H9 (cell line): ENCODE data around the gene TRRAP. TPM values are rescaled to one million over a fixed set of nuclear protein-coding genes. Genes with fewer than 3 reads are reported as not detected.

Experiments used
- DNase-seq: peaks from one replicate; pipeline ENCODE4 v3.0.0-alpha.2; 2017
- H2AFZ ChIP-seq: one replicate; pipeline ENCODE4 v1.6.1; 2013; ENCODE audit warnings: mild to moderate bottlenecking, low read length, control low read depth, moderate library complexity
- H2AK5ac ChIP-seq: 2 replicates; pipeline ENCODE4 v1.6.1; 2013; ENCODE audit warnings: low read length, control low read depth, mixed read lengths; ENCODE audit not compliant: insufficient read length
- H2BK120ac ChIP-seq: one replicate; pipeline ENCODE4 v1.6.1; 2013; ENCODE audit warnings: low read depth, mild to moderate bottlenecking, low read length, control low read depth, inconsistent platforms; ENCODE audit not compliant: poor library complexity, severe bottlenecking
- H2BK12ac ChIP-seq: 2 replicates; pipeline ENCODE4 v1.6.1; 2013; ENCODE audit warnings: low read length, control low read depth, mixed read lengths, low read depth; ENCODE audit not compliant: insufficient read length
- H2BK15ac ChIP-seq: 2 replicates; pipeline ENCODE4 v1.6.1; 2013; ENCODE audit warnings: low read depth, low read length, control low read depth
- H2BK20ac ChIP-seq: one replicate; pipeline ENCODE4 v1.6.1; 2013; ENCODE audit warnings: low read depth, mild to moderate bottlenecking, low read length, control low read depth, inconsistent platforms; ENCODE audit not compliant: poor library complexity, severe bottlenecking
- H2BK5ac ChIP-seq: 2 replicates; pipeline ENCODE4 v1.6.1; 2013; ENCODE audit warnings: low read length, control low read depth, mixed read lengths; ENCODE audit not compliant: insufficient read length
- H3K14ac ChIP-seq: 2 replicates; pipeline ENCODE4 v1.6.1; 2013; ENCODE audit warnings: low read length, control low read depth; ENCODE audit not compliant: insufficient read depth
- H3K18ac ChIP-seq: 2 replicates; pipeline ENCODE4 v1.6.1; 2013; ENCODE audit warnings: low read depth, mild to moderate bottlenecking, mixed read lengths, low read length, control low read depth; ENCODE audit not compliant: insufficient read length
- H3K23ac ChIP-seq: 2 replicates; pipeline ENCODE4 v1.6.1; 2013; ENCODE audit warnings: low read length, control low read depth, mixed read lengths, low read depth; ENCODE audit not compliant: insufficient read length
- H3K23me2 ChIP-seq: 2 replicates; pipeline ENCODE4 v1.6.1; 2013; ENCODE audit warnings: low read depth, mild to moderate bottlenecking, mixed read lengths, low read length, control low read depth; ENCODE audit not compliant: insufficient read length, poor library complexity, severe bottlenecking
- H3K27ac ChIP-seq: 2 replicates; pipeline ENCODE4 v1.5.1; 2013; ENCODE audit warnings: low read length, control low read depth, mixed read lengths, low read depth; ENCODE audit not compliant: insufficient read length
- H3K27me3 ChIP-seq: 2 replicates; pipeline ENCODE4 v1.6.1; 2013; ENCODE audit warnings: low read length, control low read depth, inconsistent platforms; ENCODE audit not compliant: insufficient read depth
- H3K4ac ChIP-seq: 2 replicates; pipeline ENCODE4 v1.6.1; 2013; ENCODE audit warnings: low read depth, mild to moderate bottlenecking, control low read depth, inconsistent platforms, low read length, moderate library complexity
- H3K4me1 ChIP-seq: 2 replicates; pipeline ENCODE4 v1.6.1; 2013; ENCODE audit warnings: low read length, control low read depth, inconsistent platforms; ENCODE audit not compliant: insufficient read depth
- H3K4me2 ChIP-seq: 2 replicates; pipeline ENCODE4 v1.6.1; 2013; ENCODE audit warnings: low read length, control low read depth, mixed read lengths; ENCODE audit not compliant: insufficient read length, insufficient read depth
- H3K56ac ChIP-seq: 2 replicates; pipeline ENCODE4 v1.6.1; 2013; ENCODE audit warnings: low read depth, mild to moderate bottlenecking, mixed read lengths, low read length, control low read depth; ENCODE audit not compliant: insufficient read length
- H3K79me1 ChIP-seq: 2 replicates; pipeline ENCODE4 v1.6.1; 2013; ENCODE audit warnings: low read depth, mild to moderate bottlenecking, moderate library complexity, low read length, control low read depth, inconsistent platforms; ENCODE audit not compliant: insufficient read depth, poor library complexity, severe bottlenecking
- H3K79me2 ChIP-seq: 2 replicates; pipeline ENCODE4 v1.6.1; 2013; ENCODE audit warnings: low read length, control low read depth, inconsistent platforms; ENCODE audit not compliant: insufficient read depth
- H3K9ac ChIP-seq: 2 replicates; pipeline ENCODE4 v1.6.1; 2013; ENCODE audit warnings: low read length, control low read depth, mixed read lengths; ENCODE audit not compliant: insufficient read length; ENCODE audit errors: extremely low read depth
- H3K9me3 ChIP-seq: one replicate; pipeline ENCODE4 v1.6.1; 2013; ENCODE audit warnings: low read depth, low read length, inconsistent platforms; ENCODE audit not compliant: control insufficient read depth
- H3T11ph ChIP-seq: one replicate; pipeline ENCODE4 v1.6.1; 2013; ENCODE audit warnings: mild to moderate bottlenecking, low read length, control low read depth, inconsistent platforms
- H4K20me1 ChIP-seq: one replicate; pipeline ENCODE4 v1.6.1; 2013; ENCODE audit not compliant: control insufficient read depth, insufficient read length, insufficient read depth
- H4K5ac ChIP-seq: 2 replicates; pipeline ENCODE4 v1.6.1; 2013; ENCODE audit warnings: low read depth, mild to moderate bottlenecking, mixed read lengths, low read length, control low read depth; ENCODE audit not compliant: insufficient read length
- H4K8ac ChIP-seq: replicated peaks from 2 replicates; pipeline ENCODE4 v1.6.1; 2013; ENCODE audit warnings: low read length, control low read depth, mixed read lengths, low read depth; ENCODE audit not compliant: insufficient read length
- H4K91ac ChIP-seq: 2 replicates; pipeline ENCODE4 v1.6.1; 2013; ENCODE audit warnings: low read depth, mild to moderate bottlenecking, moderate library complexity, mixed read lengths, low read length, control low read depth; ENCODE audit not compliant: insufficient read length
- H3K27ac Mint-ChIP-seq, 3 experiments: 2 replicates in 2 of 3; 3 replicates in 1 of 3; pipeline ENCODE4 v1.8.0; 2020 to 2021; ENCODE audit warnings: mixed read lengths in 3 of 3, mild to moderate bottlenecking in 1 of 3, moderate library complexity in 1 of 3
- H3K27me3 Mint-ChIP-seq: 2 replicates; pipeline ENCODE4 v1.8.0; 2021; ENCODE audit warnings: low read depth, mild to moderate bottlenecking, moderate library complexity, mixed read lengths
- H3K36me3 Mint-ChIP-seq, 3 experiments: 2 replicates in 2 of 3; 3 replicates in 1 of 3; pipeline ENCODE4 v1.8.0; 2020 to 2021; ENCODE audit warnings: low read depth in 3 of 3, mixed read lengths in 3 of 3; ENCODE audit not compliant: insufficient read depth in 1 of 3
- H3K4me1 Mint-ChIP-seq, 2 experiments: 2 replicates each; pipeline ENCODE4 v1.8.0; 2020; ENCODE audit warnings: mixed read lengths in 2 of 2
- H3K4me3 Mint-ChIP-seq, 2 experiments: 2 replicates in 1 of 2; 3 replicates in 1 of 2; pipeline ENCODE4 v1.8.0; 2020 to 2021; ENCODE audit warnings: mild to moderate bottlenecking in 2 of 2, mixed read lengths in 2 of 2, moderate library complexity in 1 of 2
- H3K9me3 Mint-ChIP-seq, 2 experiments: 2 replicates in 1 of 2; 3 replicates in 1 of 2; pipeline ENCODE4 v1.8.0; 2020; ENCODE audit warnings: mild to moderate bottlenecking in 2 of 2, mixed read lengths in 2 of 2, moderate library complexity in 1 of 2
- WGBS: extraction: QIAGEN DNeasy Blood & Tissue Kit; methylation state at CpG from one replicate; pipeline ENCODE4 v1.1.7; 2013; ENCODE audit warnings: missing lambda C conversion rate, low lambda C conversion rate, mixed read lengths; ENCODE audit not compliant: insufficient read length; ENCODE audit errors: extremely low coverage; 5-methylcytosine and 5-hydroxymethylcytosine counted together
- total RNA-seq: library from RNA; stranded (reverse); gene quantifications from 2 replicates; pipeline ENCODE4 v1.2.1, GENCODE V29; 2021
- TF ChIP-seq, protein P1 (sequence below): fragments of 200-600 bp; sonication (generic); conservative IDR thresholded peaks from 3 replicates; pipeline ENCODE4 v1.8.0; 2021; ENCODE audit warnings: antibody characterized with exemption, mild to moderate bottlenecking

Gene TRRAP
- total RNA-seq, 1 experiment from 2014 or later: 58.6 TPM

DNA sequence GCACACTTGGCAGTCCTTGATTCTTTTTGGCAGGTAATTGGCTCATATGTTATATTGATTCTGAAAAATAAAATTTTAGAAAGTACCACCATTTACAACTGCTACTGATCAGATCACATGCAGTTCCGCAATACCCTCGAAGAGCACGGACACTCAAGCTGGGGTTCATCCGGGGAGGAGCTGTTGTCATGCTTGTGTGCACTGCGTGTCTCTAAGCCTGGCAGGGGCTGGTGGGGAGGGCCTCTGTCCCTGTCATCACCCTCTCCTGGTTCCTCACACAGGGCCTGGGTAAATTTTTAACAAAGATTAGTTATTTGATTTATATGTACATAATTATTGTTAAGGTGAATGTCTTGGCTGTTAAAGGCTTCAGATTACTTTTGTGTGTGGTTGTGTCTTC, 45.2 kb downstream of the TRRAP start:
- H3K27ac ChIP-seq: no peak overlapping the region
- no peaks in the 10 kb centered on the region for H3K79me1 ChIP-seq
- peaks cover 45 to 95% (median 80%) of the 10 kb centered on the region in 3 experiments for H3K36me3 Mint-ChIP-seq
- no peak overlapping the region for H2BK15ac ChIP-seq
- H3K4me3 Mint-ChIP-seq: no peak overlapping the region
- H3K79me2 ChIP-seq: no peaks in the 10 kb centered on the region
- H3K4me2 ChIP-seq: no peak overlapping the region
- no peak overlapping the region for H4K5ac ChIP-seq
- no peaks in the 10 kb centered on the region for H3K9me3 ChIP-seq
- no peak overlapping the region for H3K4ac ChIP-seq
- H3K14ac ChIP-seq: no peak overlapping the region
- H3K27me3 ChIP-seq: no peaks in the 10 kb centered on the region
- no peaks in the 10 kb centered on the region for H3K4me1 Mint-ChIP-seq
- TF ChIP-seq, protein P1, sequence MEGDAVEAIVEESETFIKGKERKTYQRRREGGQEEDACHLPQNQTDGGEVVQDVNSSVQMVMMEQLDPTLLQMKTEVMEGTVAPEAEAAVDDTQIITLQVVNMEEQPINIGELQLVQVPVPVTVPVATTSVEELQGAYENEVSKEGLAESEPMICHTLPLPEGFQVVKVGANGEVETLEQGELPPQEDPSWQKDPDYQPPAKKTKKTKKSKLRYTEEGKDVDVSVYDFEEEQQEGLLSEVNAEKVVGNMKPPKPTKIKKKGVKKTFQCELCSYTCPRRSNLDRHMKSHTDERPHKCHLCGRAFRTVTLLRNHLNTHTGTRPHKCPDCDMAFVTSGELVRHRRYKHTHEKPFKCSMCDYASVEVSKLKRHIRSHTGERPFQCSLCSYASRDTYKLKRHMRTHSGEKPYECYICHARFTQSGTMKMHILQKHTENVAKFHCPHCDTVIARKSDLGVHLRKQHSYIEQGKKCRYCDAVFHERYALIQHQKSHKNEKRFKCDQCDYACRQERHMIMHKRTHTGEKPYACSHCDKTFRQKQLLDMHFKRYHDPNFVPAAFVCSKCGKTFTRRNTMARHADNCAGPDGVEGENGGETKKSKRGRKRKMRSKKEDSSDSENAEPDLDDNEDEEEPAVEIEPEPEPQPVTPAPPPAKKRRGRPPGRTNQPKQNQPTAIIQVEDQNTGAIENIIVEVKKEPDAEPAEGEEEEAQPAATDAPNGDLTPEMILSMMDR: no peak
- no peak overlapping the region for H4K8ac ChIP-seq
- WGBS: no CpG with 5 or more reads among the region's 5 CpGs
- H3K9ac ChIP-seq: no peak overlapping the region
- no peaks in the 10 kb centered on the region for H4K20me1 ChIP-seq
- H3K56ac ChIP-seq: no peak overlapping the region
- DNase-seq: no peak
- no peak overlapping the region for H2BK12ac ChIP-seq
- H3K18ac ChIP-seq: no peak overlapping the region
- no peak overlapping the region for H2AK5ac ChIP-seq
- no peaks in the 10 kb centered on the region for H3K27me3 Mint-ChIP-seq
- no peak overlapping the region for H4K91ac ChIP-seq
- no peak overlapping the region for H2BK20ac ChIP-seq
- H3K4me1 ChIP-seq: no peaks in the 10 kb centered on the region
- H3K27ac Mint-ChIP-seq: peak overlapping the region in 1 of 3 experiments; percentile 63; a peak in 1 of 7 replicates
- H2BK5ac ChIP-seq: no peak overlapping the region
- H3K23ac ChIP-seq: no peak overlapping the region
- H2BK120ac ChIP-seq: no peak overlapping the region
- no peaks in the 10 kb centered on the region for H3K23me2 ChIP-seq
- no peak overlapping the region for H3T11ph ChIP-seq
- H3K9me3 Mint-ChIP-seq: no peaks in the 10 kb centered on the region; a peak in 1 of 5 replicates
- no peak overlapping the region for H2AFZ ChIP-seq
